ENCODE data around the gene PIAS4.
"Not testable (repeated sequence)": the region's sequence is repeated elsewhere in the genome, so short reads cannot be mapped to it uniquely, and the experiment has no call there.

Gene PIAS4, protein sequence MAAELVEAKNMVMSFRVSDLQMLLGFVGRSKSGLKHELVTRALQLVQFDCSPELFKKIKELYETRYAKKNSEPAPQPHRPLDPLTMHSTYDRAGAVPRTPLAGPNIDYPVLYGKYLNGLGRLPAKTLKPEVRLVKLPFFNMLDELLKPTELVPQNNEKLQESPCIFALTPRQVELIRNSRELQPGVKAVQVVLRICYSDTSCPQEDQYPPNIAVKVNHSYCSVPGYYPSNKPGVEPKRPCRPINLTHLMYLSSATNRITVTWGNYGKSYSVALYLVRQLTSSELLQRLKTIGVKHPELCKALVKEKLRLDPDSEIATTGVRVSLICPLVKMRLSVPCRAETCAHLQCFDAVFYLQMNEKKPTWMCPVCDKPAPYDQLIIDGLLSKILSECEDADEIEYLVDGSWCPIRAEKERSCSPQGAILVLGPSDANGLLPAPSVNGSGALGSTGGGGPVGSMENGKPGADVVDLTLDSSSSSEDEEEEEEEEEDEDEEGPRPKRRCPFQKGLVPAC

DNA sequence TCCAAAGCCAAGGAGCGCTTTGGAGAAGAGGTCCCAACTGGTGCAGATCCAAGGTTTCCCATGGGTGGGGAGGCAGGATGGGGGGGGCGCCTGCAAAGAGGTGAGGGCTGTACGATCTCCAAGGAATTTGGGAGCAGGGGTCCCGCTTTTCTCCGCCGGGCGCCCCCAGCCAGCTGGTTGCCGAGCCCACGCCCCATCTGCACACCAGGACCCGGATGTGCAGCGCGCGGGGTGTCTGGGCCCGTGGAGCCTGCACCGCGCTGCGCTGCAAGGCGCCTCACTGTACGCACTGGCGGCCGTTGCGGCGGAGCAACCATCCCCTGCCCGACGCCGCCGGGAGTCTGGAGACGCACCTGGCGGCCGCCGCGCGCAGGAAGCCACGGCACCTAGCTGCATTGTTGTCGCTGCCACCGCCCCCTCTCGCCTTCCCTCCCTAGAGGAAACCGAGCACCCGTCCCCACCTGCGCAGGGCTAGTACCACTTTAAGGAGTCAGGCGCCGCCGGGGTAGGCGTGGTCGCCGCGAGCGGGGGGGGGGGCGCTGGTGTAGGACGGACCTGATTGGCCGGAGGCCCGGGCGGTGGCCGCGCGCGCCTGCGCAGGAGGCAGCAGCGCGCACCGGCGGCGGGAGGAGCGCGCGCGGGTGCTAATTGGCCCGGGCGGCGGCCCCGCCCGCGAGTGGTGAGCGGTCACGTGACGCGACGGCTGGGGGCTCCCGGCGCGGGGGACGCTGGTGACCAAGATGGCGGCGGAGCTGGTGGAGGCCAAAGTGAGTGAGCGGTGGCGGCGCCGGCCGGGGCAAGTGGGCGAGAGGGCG, at the start of gene PIAS4:
PIAS4 (plus strand) TSS at position 716 of the 815 bp plus-strand sequence; CDS start at position 741, 25 bp downstream.
- peak within 1 kb of the TSS; percentile 93 for H3K4me3 ChIP-seq (ENCODE audit: low read depth, low read length)

GRCh38 chr19:3958836-3959765, 48.4 kb upstream of the PIAS4 start:
- no peak overlapping the region for H3K4me3 ChIP-seq (ENCODE audit: low read depth, low read length)
- no peak for DNase-seq (ENCODE audit: low read depth)

More for the DNA sequence above, at the start of gene PIAS4:
- peak; percentile 67 for DNase-seq (ENCODE audit: low read depth)

GRCh38 chr19:3959766-3960131, 47.8 kb upstream of the PIAS4 start:
- no peak for DNase-seq (ENCODE audit: low read depth)
- H3K4me3 ChIP-seq (ENCODE audit: low read depth, low read length) = no peak overlapping the region

DNA sequence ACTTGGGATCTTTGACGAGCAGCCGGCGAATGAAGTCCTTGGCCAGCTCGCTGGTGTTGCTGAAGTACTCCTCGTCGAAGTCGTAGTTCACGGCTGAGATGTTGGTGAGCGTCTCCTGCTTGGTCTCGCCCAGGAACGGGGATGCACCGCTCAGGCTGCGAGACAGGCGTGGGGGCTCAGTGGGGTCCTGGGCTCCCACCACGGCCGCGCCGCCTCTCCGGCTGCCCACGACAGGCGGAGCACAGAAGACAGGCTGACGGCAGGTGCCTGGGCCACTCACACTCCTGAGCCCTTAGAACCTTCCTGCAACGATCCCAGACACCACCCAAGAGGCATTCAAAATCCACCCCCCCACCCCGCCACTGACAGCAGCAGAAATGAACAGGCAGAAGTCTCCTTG, 46.5 kb upstream of the PIAS4 start:
- no peak for DNase-seq (ENCODE audit: low read depth)
- H3K4me3 ChIP-seq (ENCODE audit: low read depth, low read length) = no peak overlapping the region

DNA sequence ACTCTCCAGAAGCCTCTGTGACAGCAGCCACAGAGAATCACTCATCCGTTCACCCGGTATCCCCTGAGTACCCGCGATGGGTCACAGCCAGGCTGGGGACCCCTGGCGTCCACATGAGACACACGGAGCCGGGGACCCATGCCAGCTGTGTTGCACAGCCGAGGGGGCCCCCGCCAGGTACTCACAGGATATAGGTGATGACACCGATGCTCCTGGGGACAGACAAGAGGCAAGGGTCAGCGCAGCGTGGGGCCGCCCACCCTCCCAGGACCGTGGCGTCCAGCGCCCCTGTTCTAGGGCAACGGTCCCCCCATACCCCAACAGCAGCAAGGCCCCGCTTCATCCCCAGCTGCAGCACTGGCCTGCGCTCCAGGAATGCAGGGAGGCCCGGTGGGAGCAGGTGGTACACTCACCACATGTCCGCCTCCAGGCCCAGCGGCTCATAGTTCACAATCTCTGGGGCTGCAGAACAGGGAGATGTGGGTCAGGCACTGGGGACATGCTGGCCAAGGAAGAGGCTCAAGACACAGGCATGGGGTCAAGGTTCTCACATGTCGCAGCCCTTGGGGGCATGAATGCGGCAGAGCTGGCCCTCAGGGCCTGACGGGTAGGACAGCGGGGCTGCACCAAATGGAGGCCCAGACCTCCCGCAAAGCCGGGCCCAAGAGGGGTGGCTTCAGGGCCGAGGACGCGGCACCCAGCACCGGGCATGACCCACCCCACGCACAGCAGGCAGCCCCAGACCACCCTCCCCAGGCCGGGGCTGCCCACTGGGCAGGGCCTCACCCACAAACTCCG, 43.9 kb upstream of the PIAS4 start:
- no peak overlapping the region for H3K4me3 ChIP-seq (ENCODE audit: low read depth, low read length)
- no peak for DNase-seq (ENCODE audit: low read depth)

DNA sequence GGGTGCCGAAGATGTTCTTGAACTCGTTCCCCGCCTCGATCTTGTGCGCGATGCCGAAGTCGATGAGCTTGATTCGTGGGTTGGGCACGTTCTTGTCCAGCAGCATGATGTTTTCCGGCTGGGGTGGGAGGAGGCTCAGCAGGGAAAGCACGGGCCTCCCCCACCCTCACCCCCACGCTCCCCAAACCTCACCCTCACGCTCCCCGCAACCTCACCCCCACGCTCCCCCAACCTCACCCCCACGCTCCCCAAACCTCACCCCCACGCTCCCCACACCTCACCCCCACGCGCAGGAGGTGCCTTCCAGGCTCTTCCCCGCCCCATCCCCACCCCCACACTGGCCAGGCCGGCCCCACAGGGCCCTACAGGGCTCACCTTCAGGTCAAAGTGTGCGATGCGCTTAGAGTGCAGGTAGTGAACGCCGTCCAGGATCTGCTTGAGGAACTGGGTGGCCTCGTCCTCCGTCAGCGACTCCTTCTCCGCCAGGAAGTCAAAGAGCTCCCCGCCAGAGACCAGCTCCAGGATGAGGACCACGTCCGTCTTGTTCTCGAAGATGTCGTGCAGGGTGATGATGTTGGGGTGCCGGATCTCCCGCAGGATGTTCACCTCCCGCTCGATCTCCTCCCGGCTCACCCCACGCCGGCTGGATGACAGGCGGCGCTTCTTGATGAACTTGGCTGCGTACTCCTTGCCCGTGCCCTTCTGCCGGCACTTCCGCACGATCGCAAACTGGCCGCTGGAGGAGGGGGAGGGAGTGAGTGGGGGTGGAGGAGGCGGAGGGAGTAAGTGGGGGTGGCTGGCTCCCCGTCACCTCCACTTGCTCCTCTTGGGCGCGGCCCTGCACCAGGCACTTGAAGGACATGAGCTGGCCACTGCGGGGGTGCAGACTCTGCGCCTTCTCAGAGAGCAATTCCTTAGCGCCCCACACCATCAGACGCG, 43.0 kb upstream of the PIAS4 start:
- DNase-seq (ENCODE audit: low read depth) = no peak
- no peak overlapping the region for H3K4me3 ChIP-seq (ENCODE audit: low read depth, low read length)

GRCh38 chr19:3966051-3967017, 41.2 kb upstream of the PIAS4 start:
- H3K4me3 ChIP-seq (ENCODE audit: low read depth, low read length) = no peak overlapping the region
- no peak for DNase-seq (ENCODE audit: low read depth)

DNA sequence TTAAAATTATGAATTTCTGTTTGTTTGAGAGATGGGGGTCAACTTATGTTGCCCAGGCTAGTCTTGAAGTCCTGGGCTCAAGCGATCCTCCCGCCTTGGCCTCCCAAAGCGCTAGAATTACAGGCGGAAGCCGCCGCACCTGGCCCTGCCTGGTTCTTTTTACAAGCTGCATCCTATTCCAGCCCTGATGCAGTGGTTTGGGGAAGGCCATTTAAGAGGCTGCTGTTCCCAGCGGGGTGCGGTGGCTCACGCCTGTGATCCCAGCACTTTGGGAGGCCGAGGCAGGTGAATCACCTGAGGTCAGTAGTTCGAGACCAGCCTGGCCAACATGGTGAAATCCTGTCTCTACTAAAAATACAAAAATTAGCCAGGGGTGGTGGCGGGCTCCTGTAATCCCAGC, 39.6 kb upstream of the PIAS4 start:
- DNase-seq (ENCODE audit: low read depth); H3K4me3 ChIP-seq (ENCODE audit: low read depth, low read length): not testable (repeated sequence)

- peak; percentile 97 for DNase-seq (ENCODE audit: low read depth)
- peak overlapping the region; percentile 89 for H3K4me3 ChIP-seq (ENCODE audit: low read depth, low read length)
These were observed 38.7 kb upstream of the PIAS4 start for GRCh38 chr19:3968556-3969434.

GRCh38 chr19:3969435-3970312, 37.9 kb upstream of the PIAS4 start:
- peak; percentile 54 for DNase-seq (ENCODE audit: low read depth)
- peak overlapping the region; percentile 89 for H3K4me3 ChIP-seq (ENCODE audit: low read depth, low read length)

- DNase-seq (ENCODE audit: low read depth) = no peak
- peak overlapping the region; percentile 89 for H3K4me3 ChIP-seq (ENCODE audit: low read depth, low read length)
These were observed 37.2 kb upstream of the PIAS4 start for GRCh38 chr19:3970313-3970807.

GRCh38 chr19:3970808-3971598, 36.5 kb upstream of the PIAS4 start, which contains the start of gene DAPK3:
Gene DAPK3, minus strand, starts transcription at chr19:3971099. Its CDS starts 1,364 bp downstream, at chr19:3969735.
- DNase-seq (ENCODE audit: low read depth) = peak; percentile 94
- peak within 1 kb of the TSS; percentile 89 for H3K4me3 ChIP-seq (ENCODE audit: low read depth, low read length)

DNA sequence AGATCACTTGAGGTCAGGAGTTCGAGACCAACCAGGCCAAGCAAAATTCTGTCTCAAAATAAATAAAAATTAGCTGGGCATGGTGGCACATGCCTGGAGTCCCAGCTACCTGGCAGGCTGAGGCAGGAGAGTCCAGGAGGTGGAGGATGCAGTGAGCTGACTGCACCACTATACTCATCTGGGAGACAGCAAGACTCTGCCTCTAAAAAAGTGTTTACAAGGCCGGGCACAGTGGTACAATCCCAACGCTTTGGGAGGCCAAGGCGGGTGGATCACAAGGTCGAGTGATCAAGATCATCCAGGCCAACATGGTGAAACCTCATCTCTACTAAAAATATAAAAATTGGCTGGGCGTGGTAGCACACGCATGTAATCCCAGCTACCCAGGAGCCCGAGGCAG, 32.4 kb upstream of the PIAS4 start:
- DNase-seq (ENCODE audit: low read depth) = no peak
- no peak overlapping the region for H3K4me3 ChIP-seq (ENCODE audit: low read depth, low read length)

- no peak for DNase-seq (ENCODE audit: low read depth)
- H3K4me3 ChIP-seq (ENCODE audit: low read depth, low read length) = no peak overlapping the region
These were observed 31.9 kb upstream of the PIAS4 start for GRCh38 chr19:3975637-3976087.

Data from skeletal muscle cell (primary cell).